Measurements from ENCODE around the gene SZT2. TPM values are rescaled to one million over a fixed set of nuclear protein-coding genes. Genes with fewer than 3 reads are reported as not detected.
A peak's percentile ranks its signal among the peaks of the same experiment; 100 is the strongest.

The SZT2 gene
- total and polyA plus RNA-seq, 2 of the 13 experiments (the other 11 are each of a cell fraction or from before 2014, with no cell fraction given) = 8.0 to 8.8 TPM

GRCh38 chr1:43389326-43390313 is at the start of gene SZT2, which contains the start of gene MED8 (continued):
- 0 out of 2 replicates have a peak, but pooled peaks have one; percentile 73 for TF ChIP-seq ZBTB42 (CRISPR knock-in tag; IDR thresholded peaks at IDR 0.05)
- peak; percentile 92 for TF ChIP-seq YEATS2 (CRISPR knock-in tag; IDR thresholded peaks at IDR 0.05; ENCODE audit: borderline replicate concordance)
- TF ChIP-seq NCOA2 (CRISPR knock-in tag; IDR thresholded peaks at IDR 0.05) = no peak; the same call in 1 of the 2 replicates
- no peak; the same call in 1 of the 2 replicates for TF ChIP-seq KLF11 (CRISPR knock-in tag; IDR thresholded peaks at IDR 0.05)
- peak; percentile 82 for TF ChIP-seq ZNF274 (CRISPR knock-in tag; IDR thresholded peaks at IDR 0.05)
- TF ChIP-seq GMEB2 (CRISPR knock-in tag; IDR thresholded peaks at IDR 0.05; ENCODE audit: low read depth) = 0 out of 2 replicates have a peak, but pooled peaks have one; percentile 23
- TF ChIP-seq, protein P1, sequence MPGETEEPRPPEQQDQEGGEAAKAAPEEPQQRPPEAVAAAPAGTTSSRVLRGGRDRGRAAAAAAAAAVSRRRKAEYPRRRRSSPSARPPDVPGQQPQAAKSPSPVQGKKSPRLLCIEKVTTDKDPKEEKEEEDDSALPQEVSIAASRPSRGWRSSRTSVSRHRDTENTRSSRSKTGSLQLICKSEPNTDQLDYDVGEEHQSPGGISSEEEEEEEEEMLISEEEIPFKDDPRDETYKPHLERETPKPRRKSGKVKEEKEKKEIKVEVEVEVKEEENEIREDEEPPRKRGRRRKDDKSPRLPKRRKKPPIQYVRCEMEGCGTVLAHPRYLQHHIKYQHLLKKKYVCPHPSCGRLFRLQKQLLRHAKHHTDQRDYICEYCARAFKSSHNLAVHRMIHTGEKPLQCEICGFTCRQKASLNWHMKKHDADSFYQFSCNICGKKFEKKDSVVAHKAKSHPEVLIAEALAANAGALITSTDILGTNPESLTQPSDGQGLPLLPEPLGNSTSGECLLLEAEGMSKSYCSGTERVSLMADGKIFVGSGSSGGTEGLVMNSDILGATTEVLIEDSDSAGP (CRISPR knock-in tag; IDR thresholded peaks at IDR 0.05; ENCODE audit: borderline replicate concordance) = peak; percentile 92; the same call in 1 of the 2 replicates
- no peak for TF ChIP-seq SRF (IDR thresholded peaks at IDR 0.05; ENCODE audit: low read depth, low read length)
- TF ChIP-seq HHEX (CRISPR knock-in tag; IDR thresholded peaks at IDR 0.05) = no peak
- peak; percentile 72; the same call in 1 of the 2 replicates for TF ChIP-seq DR1 (CRISPR knock-in tag; IDR thresholded peaks at IDR 0.05)
- no peak for TF ChIP-seq CCAR2 (optimal IDR thresholded peaks at IDR 0.05; ENCODE audit: low read depth, low read length)
- peak; percentile 85 for TF ChIP-seq ZMYM4 (CRISPR knock-in tag; IDR thresholded peaks at IDR 0.05)
- TF ChIP-seq, protein P2, sequence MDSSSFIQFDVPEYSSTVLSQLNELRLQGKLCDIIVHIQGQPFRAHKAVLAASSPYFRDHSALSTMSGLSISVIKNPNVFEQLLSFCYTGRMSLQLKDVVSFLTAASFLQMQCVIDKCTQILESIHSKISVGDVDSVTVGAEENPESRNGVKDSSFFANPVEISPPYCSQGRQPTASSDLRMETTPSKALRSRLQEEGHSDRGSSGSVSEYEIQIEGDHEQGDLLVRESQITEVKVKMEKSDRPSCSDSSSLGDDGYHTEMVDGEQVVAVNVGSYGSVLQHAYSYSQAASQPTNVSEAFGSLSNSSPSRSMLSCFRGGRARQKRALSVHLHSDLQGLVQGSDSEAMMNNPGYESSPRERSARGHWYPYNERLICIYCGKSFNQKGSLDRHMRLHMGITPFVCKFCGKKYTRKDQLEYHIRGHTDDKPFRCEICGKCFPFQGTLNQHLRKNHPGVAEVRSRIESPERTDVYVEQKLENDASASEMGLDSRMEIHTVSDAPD (CRISPR knock-in tag; IDR thresholded peaks at IDR 0.05) = no peak
- peak; percentile 57; the same call in 1 of the 2 replicates for TF ChIP-seq ZNF768 (CRISPR knock-in tag; IDR thresholded peaks at IDR 0.05)
- TF ChIP-seq, protein P3, sequence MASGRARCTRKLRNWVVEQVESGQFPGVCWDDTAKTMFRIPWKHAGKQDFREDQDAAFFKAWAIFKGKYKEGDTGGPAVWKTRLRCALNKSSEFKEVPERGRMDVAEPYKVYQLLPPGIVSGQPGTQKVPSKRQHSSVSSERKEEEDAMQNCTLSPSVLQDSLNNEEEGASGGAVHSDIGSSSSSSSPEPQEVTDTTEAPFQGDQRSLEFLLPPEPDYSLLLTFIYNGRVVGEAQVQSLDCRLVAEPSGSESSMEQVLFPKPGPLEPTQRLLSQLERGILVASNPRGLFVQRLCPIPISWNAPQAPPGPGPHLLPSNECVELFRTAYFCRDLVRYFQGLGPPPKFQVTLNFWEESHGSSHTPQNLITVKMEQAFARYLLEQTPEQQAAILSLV (CRISPR knock-in tag; IDR thresholded peaks at IDR 0.05; ENCODE audit: borderline replicate concordance) = peak; percentile 92; the same call in 1 of the 2 replicates
- TF ChIP-seq, protein P4, sequence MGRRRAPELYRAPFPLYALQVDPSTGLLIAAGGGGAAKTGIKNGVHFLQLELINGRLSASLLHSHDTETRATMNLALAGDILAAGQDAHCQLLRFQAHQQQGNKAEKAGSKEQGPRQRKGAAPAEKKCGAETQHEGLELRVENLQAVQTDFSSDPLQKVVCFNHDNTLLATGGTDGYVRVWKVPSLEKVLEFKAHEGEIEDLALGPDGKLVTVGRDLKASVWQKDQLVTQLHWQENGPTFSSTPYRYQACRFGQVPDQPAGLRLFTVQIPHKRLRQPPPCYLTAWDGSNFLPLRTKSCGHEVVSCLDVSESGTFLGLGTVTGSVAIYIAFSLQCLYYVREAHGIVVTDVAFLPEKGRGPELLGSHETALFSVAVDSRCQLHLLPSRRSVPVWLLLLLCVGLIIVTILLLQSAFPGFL (CRISPR knock-in tag; IDR thresholded peaks at IDR 0.05) = 0 out of 2 replicates have a peak, but pooled peaks have one; percentile 22
- TF ChIP-seq, protein P5, sequence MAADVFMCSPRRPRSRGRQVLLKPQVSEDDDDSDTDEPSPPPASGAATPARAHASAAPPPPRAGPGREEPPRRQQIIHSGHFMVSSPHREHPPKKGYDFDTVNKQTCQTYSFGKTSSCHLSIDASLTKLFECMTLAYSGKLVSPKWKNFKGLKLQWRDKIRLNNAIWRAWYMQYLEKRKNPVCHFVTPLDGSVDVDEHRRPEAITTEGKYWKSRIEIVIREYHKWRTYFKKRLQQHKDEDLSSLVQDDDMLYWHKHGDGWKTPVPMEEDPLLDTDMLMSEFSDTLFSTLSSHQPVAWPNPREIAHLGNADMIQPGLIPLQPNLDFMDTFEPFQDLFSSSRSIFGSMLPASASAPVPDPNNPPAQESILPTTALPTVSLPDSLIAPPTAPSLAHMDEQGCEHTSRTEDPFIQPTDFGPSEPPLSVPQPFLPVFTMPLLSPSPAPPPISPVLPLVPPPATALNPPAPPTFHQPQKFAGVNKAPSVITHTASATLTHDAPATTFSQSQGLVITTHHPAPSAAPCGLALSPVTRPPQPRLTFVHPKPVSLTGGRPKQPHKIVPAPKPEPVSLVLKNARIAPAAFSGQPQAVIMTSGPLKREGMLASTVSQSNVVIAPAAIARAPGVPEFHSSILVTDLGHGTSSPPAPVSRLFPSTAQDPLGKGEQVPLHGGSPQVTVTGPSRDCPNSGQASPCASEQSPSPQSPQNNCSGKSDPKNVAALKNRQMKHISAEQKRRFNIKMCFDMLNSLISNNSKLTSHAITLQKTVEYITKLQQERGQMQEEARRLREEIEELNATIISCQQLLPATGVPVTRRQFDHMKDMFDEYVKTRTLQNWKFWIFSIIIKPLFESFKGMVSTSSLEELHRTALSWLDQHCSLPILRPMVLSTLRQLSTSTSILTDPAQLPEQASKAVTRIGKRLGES (CRISPR knock-in tag; IDR thresholded peaks at IDR 0.05; ENCODE audit: borderline replicate concordance) = no peak
- no peak for TF ChIP-seq ZNF557 (CRISPR knock-in tag; IDR thresholded peaks at IDR 0.05)
